Measurements from ENCODE around the gene HJV.
A peak's percentile ranks its signal among the peaks of the same experiment; 100 is the strongest.

- peak in 6 of 7 experiments; percentile 11 to 94 (median 86) for TF ChIP-seq CTCF (IDR thresholded peaks at IDR 0.05)
- no peak for TF ChIP-seq EP300 (IDR thresholded peaks at IDR 0.05)
Observed at GRCh38 chr1:145977486-145978470, 43.8 kb downstream of the HJV start.
